22Rv1 (cell line): ENCODE data around the gene CTCFL.

Source experiments
- ZFX ChIP-seq: fragments of 450-650 bp; IDR thresholded peaks from 2 replicates; pipeline ENCODE4 v1.6.1; 2017; ENCODE audit warnings: antibody characterized with exemption, borderline replicate concordance
- TF ChIP-seq, protein P1 (sequence below): fragments of 450-650 bp; IDR thresholded peaks from 2 replicates; pipeline ENCODE4 v1.5.1; 2017; ENCODE audit warnings: mild to moderate bottlenecking

DNA sequence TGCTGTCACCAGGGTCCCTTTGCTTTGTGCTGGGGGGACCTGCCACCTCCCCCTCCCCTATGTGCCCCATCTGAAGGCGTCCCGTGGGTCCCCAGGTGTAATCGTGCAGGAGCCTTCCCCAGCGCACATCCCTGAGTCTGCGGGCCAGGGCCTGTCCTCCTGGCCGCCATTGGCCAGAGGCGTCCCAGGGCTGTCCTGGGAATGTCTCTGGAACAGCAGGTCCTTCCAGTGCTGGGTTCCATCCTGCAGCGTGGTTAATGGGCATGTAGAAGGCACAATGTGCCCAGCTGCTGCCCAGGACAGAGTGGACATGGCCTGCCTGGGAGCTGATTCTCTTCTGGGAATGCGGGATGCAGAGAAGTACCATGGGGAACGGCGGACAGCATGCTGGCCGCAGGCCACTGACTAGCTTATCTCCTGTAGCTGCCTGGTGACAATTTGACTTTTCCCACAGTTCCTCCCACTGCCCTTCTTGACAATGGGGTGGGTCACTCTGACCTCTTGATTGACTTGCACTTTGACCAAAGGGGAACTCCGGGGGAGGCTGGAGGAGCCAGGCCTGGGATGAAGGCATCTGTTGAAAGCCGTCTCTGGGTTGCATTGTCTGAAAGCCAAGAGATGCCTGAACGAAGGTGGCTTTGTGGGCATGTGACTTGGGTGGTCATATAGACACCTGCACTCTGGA, 64.0 kb downstream of the CTCFL start:
- TF ChIP-seq, protein P1, sequence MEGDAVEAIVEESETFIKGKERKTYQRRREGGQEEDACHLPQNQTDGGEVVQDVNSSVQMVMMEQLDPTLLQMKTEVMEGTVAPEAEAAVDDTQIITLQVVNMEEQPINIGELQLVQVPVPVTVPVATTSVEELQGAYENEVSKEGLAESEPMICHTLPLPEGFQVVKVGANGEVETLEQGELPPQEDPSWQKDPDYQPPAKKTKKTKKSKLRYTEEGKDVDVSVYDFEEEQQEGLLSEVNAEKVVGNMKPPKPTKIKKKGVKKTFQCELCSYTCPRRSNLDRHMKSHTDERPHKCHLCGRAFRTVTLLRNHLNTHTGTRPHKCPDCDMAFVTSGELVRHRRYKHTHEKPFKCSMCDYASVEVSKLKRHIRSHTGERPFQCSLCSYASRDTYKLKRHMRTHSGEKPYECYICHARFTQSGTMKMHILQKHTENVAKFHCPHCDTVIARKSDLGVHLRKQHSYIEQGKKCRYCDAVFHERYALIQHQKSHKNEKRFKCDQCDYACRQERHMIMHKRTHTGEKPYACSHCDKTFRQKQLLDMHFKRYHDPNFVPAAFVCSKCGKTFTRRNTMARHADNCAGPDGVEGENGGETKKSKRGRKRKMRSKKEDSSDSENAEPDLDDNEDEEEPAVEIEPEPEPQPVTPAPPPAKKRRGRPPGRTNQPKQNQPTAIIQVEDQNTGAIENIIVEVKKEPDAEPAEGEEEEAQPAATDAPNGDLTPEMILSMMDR, result no peak
- no peak for TF ChIP-seq ZFX
